OCI-LY1 (cell line): ENCODE results near the gene NKAIN4.

ENCODE experiments used
- EZH2 ChIP-seq: fragments of 200-600 bp; sonication (generic), shearing (Covaris generic); IDR thresholded peaks from 2 replicates; pipeline ENCODE4 v1.8.0; 2017; ENCODE audit warnings: borderline replicate concordance, mixed run types, mild to moderate bottlenecking, antibody characterized with exemption, low read length, moderate library complexity, mixed read lengths
- TF ChIP-seq, protein P1 (sequence below): fragments of 200-600 bp; sonication (generic), shearing (Covaris generic); IDR thresholded peaks from 2 replicates; pipeline ENCODE4 v1.5.1; 2017; ENCODE audit warnings: mild to moderate bottlenecking, antibody characterized with exemption, low read length, moderate library complexity, mixed read lengths

DNA sequence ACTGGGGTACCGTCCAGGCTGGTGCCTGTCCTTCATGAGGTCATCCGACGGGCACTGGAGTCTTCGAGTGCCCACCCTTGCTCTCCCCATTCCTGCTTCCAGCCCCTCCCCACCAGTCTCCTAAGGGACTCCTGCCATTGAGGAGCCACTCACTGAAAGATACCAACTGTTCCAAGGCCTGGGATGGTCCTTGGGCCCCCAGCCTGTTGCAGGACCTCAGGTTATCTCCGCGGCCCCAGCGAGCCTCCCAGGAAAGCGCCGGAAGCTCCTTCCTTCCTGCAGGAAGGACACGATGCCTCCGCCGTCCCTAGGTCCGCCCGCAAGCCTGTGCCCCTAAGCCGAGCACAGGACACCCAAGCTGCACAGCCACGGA is 1.2 kb downstream of the NKAIN4 start:
- TF ChIP-seq, protein P1, sequence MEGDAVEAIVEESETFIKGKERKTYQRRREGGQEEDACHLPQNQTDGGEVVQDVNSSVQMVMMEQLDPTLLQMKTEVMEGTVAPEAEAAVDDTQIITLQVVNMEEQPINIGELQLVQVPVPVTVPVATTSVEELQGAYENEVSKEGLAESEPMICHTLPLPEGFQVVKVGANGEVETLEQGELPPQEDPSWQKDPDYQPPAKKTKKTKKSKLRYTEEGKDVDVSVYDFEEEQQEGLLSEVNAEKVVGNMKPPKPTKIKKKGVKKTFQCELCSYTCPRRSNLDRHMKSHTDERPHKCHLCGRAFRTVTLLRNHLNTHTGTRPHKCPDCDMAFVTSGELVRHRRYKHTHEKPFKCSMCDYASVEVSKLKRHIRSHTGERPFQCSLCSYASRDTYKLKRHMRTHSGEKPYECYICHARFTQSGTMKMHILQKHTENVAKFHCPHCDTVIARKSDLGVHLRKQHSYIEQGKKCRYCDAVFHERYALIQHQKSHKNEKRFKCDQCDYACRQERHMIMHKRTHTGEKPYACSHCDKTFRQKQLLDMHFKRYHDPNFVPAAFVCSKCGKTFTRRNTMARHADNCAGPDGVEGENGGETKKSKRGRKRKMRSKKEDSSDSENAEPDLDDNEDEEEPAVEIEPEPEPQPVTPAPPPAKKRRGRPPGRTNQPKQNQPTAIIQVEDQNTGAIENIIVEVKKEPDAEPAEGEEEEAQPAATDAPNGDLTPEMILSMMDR: no peak
- no peak for TF ChIP-seq EZH2
